Astrocyte of the spinal cord (primary cell): ENCODE results near the gene IL2RA.

Experiments used
- DNase-seq: peaks from one replicate; pipeline ENCODE4 v3.0.0; 2011; ENCODE audit warnings: low read depth, low spot score
- H3K4me3 ChIP-seq: 2 replicates; pipeline ENCODE4 v1.5.1; 2011; ENCODE audit warnings: low read depth, mild to moderate bottlenecking, low read length, moderate library complexity
- in situ Hi-C: cut with HindIII; loops from 2 replicates; pipeline ENCODE4 v1.10.0; 2017; ENCODE audit warnings: low sequenced_read_pairs
- TF ChIP-seq, protein P1 (sequence below): IDR thresholded peaks from 2 replicates; pipeline ENCODE4 v1.5.1; 2012; ENCODE audit warnings: low read depth, mild to moderate bottlenecking, low read length, inconsistent platforms

Gene IL2RA

GRCh38 chr10:6019010-6019782 is 43.0 kb downstream of the IL2RA start:
- DNase-seq, result no peak
- in situ Hi-C loops, result no loop called here
- H3K4me3 ChIP-seq, result no peak overlapping the region
- TF ChIP-seq, protein P1, sequence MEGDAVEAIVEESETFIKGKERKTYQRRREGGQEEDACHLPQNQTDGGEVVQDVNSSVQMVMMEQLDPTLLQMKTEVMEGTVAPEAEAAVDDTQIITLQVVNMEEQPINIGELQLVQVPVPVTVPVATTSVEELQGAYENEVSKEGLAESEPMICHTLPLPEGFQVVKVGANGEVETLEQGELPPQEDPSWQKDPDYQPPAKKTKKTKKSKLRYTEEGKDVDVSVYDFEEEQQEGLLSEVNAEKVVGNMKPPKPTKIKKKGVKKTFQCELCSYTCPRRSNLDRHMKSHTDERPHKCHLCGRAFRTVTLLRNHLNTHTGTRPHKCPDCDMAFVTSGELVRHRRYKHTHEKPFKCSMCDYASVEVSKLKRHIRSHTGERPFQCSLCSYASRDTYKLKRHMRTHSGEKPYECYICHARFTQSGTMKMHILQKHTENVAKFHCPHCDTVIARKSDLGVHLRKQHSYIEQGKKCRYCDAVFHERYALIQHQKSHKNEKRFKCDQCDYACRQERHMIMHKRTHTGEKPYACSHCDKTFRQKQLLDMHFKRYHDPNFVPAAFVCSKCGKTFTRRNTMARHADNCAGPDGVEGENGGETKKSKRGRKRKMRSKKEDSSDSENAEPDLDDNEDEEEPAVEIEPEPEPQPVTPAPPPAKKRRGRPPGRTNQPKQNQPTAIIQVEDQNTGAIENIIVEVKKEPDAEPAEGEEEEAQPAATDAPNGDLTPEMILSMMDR, result no peak

- in situ Hi-C loops, result no loop called here
- no peak for DNase-seq
- H3K4me3 ChIP-seq, result no peak overlapping the region
- TF ChIP-seq, protein P1, result no peak
These were observed 43.7 kb downstream of the IL2RA start for GRCh38 chr10:6018422-6018821.

GRCh38 chr10:6017781-6018354 is 44.3 kb downstream of the IL2RA start:
- in situ Hi-C loops, result no loop called here
- no peak for DNase-seq
- H3K4me3 ChIP-seq, result no peak overlapping the region
- TF ChIP-seq, protein P1, result no peak

DNA sequence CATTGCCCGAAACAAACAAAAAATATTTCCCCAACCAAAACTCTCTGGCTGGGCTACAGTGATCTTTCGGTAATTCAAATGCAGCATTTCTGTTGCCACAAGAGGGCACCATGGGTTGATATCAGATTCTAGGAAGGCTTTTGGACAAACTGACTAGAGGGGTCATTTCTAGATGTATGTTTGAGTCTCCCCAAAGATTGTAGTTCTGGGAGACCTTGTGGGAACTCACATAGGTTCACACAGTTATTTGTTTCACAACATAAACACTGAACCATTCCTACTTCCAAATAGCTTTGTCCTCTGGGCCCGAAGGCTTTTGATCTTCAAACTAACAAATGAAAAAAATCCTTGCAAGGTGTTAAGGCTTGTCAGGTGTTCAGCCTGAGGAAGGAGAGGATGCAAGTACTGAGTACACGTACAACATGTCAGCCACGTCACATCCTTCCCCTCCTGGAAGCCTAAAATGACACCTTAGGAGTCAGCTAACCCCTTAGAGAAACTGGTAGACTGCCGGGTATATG is 47.9 kb downstream of the IL2RA start:
- in situ Hi-C loops, result no loop called here
- DNase-seq, result peak; percentile 36
- no peak overlapping the region for H3K4me3 ChIP-seq
- TF ChIP-seq, protein P1, result peak; percentile 79

DNA sequence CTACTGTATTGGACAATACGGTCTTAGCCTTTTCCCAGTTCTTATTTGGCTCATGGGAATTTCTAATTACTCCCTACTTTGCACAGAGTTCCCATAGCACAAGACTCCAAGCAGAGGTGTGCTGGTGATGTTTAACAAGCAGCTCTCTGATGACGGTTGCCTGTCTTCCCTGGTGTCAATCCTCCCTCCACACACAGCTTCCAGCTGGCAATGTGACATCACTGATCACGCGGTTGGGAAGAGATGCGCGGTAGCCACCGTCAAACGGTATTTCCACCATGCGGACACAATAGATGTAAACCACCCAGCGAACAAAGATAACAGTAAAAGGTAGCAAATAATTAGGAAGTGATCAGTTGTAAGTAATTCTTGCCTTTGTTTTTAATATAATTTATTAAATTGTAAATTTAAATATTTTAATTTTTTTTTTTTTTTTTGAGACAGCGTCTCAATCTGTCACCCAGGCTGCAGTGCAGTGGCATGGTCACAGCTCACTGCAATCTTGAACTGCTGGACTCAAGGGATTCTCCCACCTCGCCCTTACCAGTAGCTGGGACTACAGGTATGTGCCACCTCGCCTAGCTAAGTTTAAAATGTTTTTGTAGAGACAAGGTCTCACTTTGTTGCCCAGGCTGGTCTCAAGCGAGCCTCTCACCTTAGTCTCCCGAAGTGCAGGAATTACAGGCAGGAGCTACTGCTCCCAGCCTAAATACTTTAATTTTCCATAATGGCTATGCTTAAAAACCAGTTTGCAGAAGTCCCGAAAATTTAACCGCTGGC is 48.6 kb downstream of the IL2RA start:
- no peak overlapping the region for H3K4me3 ChIP-seq
- no peak for DNase-seq
- in situ Hi-C loops, result no loop called here

More for the DNA sequence above, 48.6 kb downstream of the IL2RA start:
- TF ChIP-seq, protein P1, result no peak
